SKM-1 (cell line): Measurements from ENCODE around the gene GDPD2.

Experiments used
- DNase-seq: peaks from one replicate; lab custom pipeline; 2025; ENCODE audit not compliant: unreplicated experiment; lab: John Stamatoyannopoulos, UW

GDPD2 gene

DNA sequence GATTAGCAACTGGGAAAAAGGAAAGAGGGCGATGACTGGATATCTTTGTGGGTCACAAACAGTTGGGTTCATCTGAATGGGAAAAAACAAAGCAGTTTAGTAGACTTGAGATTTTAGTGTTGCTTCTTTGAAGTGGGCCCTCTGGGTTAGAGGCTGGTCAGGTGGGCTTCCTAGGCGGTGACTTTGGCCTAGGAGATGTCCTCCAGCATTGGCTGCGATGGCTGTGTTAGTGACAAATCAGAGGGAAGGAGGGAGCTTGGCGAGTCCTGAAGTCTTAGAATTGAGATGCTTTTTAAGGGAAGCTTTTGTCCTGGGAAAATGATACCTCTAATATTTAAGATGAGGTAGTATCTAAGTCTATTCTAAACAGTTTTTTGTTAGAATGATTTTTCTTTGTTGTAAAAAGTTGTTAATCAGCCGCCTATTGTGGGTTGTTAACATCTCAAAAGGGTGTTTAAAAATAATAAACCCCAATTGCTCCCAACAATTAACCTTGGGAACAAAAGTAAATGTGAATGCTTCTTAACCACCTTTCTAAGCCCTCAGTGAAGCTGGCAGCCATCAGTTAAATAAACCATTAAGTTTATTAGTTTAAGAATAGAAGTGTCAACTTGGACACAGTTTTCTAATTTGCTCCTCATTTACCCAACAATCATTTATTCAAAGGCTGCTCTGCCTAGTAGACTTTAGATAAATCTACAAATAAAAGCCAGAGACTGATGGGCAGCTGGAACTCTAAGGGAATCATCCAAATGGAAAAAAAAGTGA is 53.2 kb downstream of the GDPD2 start:
- DNase-seq: no peak

DNA sequence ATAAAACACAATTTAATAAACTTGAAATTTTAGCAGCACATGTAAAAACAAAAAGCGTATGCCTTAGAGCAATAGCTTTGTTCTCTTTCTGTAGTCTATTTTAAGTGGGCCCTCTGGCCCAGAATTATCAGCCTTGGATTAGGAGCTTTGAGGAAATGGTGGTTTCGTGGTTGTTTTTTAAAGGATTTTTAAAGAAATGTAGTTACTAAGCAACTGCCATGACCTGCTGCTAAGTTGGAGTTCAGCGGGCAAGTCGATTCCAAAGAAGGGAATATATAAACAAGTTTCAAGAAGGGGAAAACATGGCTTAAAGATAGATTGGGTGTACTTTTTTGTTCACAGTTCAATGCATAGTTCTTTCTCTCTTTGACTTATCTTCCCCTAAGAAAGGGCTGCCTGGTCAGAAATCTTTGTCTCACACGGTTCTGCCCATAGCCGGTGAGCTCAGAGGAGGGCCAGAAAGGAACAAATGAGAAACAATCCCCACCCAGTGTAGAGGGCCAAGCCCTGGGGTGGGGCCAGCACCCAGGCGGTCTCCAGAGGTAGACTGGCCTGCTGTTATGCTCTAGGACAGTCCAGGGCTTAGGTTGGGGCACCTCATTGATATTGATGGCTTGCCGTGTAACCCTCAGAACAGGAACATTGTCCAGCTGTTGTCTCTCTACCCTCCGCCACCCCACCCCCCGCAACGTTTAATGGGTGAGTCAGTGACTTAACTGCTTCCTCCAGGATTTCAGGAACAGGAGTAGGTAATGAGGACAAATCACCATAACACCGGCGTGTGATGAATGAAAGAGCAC is 54.0 kb downstream of the GDPD2 start:
- DNase-seq: no peak

GRCh38 chrX:70477734-70478075 is 54.6 kb downstream of the GDPD2 start:
- no peak for DNase-seq

GRCh38 chrX:70478526-70479245 is 55.6 kb downstream of the GDPD2 start:
- DNase-seq: no peak

- DNase-seq: no peak
Observed at GRCh38 chrX:70479247-70479921, 56.3 kb downstream of the GDPD2 start.

DNA sequence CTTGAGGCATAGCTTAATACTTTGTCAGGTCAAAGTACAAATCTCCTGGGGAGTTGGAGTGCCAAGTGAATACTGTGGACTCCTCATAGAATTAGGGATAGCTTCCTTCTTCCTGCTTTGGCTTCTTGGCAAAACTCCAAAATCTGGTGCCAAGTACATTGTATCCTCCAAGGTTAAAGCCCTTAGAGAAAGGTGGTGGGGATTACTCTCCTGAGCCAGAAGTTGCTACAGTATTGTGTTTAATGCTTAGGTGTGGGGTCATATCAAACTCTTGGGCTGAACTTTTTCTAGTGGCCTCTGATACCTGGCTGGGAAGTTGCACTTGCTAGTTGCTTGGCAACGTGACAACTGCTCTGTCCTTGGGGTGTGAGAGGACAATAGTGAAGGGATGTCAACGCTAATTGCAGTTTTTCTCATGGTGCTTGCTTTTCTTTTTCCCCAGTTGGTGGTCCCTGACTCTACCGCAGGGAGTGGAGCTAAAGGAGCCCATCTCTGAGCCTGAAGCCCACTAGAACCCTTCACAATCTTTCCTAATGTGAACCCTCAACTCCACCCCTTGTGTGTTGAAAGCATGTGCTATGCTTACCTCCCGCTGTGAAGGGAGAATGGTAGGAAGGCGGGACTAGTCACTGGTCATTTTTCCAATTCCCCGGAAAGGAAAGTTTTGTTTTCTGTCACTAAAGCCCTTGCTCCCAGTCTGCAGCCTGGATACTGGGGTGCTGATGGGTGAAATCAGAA is 57.0 kb downstream of the GDPD2 start:
- no peak for DNase-seq

- no peak for DNase-seq
Observed at GRCh38 chrX:70480660-70481018, 57.5 kb downstream of the GDPD2 start.

- DNase-seq: no peak
Observed at GRCh38 chrX:70481471-70482270, 58.6 kb downstream of the GDPD2 start.

DNA sequence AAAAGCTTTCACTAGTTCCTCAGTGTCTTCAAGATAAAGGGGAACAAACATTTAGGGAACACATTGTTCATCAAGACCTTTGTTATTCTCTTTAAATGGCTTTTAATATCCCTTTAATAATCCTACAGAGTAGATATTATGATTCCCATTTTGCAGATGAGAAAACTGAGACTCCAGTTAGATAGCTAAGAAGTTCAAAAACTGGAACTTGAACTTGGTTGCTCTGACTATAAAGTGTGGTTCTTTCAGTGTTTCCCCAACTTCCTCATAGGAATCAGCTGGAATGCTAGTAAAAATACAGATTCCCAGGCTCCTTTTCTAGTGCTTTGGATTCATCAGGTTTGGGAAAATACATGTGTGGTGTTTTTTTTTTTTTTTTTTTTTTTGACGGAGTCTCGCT is 59.2 kb downstream of the GDPD2 start:
- DNase-seq: no peak
